Stimulated activated CD8-positive, alpha-beta memory T cell treated with anti-CD3 and anti-CD28 coated beads, Interleukin-15, amount 100 ng/mL, for 4 hours (primary cell): ENCODE data around the gene EFNA5.

Source experiments
- DNase-seq, 2 donors: peaks; one replicate each; pipeline ENCODE4 v3.0.0-alpha.2; 2020; ENCODE audit warnings: low read depth in 2 of 2

EFNA5 gene

GRCh38 chr5:107571621-107572536 lies 98.9 kb downstream of the EFNA5 start:
- DNase-seq, result peak; percentile 54 to 64

GRCh38 chr5:107570805-107571531 lies 99.8 kb downstream of the EFNA5 start:
- no peak for DNase-seq

- no peak for DNase-seq
These were observed 100.6 kb downstream of the EFNA5 start for GRCh38 chr5:107570181-107570580.

GRCh38 chr5:107567901-107568671 lies 102.7 kb downstream of the EFNA5 start:
- DNase-seq, result no peak

GRCh38 chr5:107566986-107567385 lies 103.8 kb downstream of the EFNA5 start:
- DNase-seq, result no peak

GRCh38 chr5:107565791-107566767 lies 104.7 kb downstream of the EFNA5 start:
- DNase-seq, result no peak

- no peak for DNase-seq
These were observed 105.8 kb downstream of the EFNA5 start for GRCh38 chr5:107564931-107565372.

GRCh38 chr5:107563959-107564544 lies 106.7 kb downstream of the EFNA5 start:
- DNase-seq, result no peak

GRCh38 chr5:107560377-107560776 lies 110.4 kb downstream of the EFNA5 start:
- no peak for DNase-seq

GRCh38 chr5:107558823-107559375 lies 111.8 kb downstream of the EFNA5 start:
- DNase-seq, result no peak

GRCh38 chr5:107557051-107557658 lies 113.6 kb downstream of the EFNA5 start:
- DNase-seq, result no peak

- DNase-seq, result no peak
These were observed 114.2 kb downstream of the EFNA5 start for GRCh38 chr5:107556575-107556974.

- no peak for DNase-seq
These were observed 115.2 kb downstream of the EFNA5 start for GRCh38 chr5:107555425-107556090.

GRCh38 chr5:107554776-107555424 lies 115.8 kb downstream of the EFNA5 start:
- no peak for DNase-seq

- DNase-seq, result no peak
These were observed 117.6 kb downstream of the EFNA5 start for GRCh38 chr5:107553117-107553555.

- no peak for DNase-seq
These were observed 119.6 kb downstream of the EFNA5 start for GRCh38 chr5:107551088-107551487.

GRCh38 chr5:107549567-107549966 lies 121.2 kb downstream of the EFNA5 start:
- DNase-seq, result no peak

- no peak for DNase-seq
These were observed 122.3 kb downstream of the EFNA5 start for GRCh38 chr5:107548477-107548876.

GRCh38 chr5:107546719-107547118 lies 124.0 kb downstream of the EFNA5 start:
- no peak for DNase-seq
